GM21447 (cell line): ENCODE results near the gene ZMIZ1.
A peak's percentile ranks its signal among the peaks of the same experiment; 100 is the strongest.

ENCODE experiments used
- ATAC-seq: cut with Tn5 transposase; IDR thresholded peaks from one replicate; pipeline ENCODE4 v1.9.1; 2021; ENCODE audit not compliant: unreplicated experiment

The ZMIZ1 gene

DNA sequence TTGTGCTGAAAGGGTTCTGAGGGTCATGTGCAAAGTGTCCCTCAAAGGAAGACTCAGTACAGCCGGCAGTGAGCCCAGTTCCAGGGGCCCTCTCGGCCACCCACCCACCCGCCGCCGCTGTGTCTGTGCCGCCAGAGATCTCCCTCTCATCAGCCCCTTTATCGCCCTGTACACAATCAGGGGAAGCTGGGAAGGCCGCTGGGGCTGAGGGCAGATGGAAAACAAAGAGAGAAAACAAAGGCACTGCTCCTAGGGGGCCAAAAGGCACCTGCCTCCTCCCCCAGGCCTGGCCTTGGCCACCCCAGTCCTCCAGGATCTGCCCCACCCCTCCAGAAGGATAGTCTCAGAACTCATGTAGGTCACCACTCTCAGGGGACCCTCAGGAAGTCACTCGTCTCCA lies 67.0 kb downstream of the ZMIZ1 start:
- ATAC-seq: no peak

DNA sequence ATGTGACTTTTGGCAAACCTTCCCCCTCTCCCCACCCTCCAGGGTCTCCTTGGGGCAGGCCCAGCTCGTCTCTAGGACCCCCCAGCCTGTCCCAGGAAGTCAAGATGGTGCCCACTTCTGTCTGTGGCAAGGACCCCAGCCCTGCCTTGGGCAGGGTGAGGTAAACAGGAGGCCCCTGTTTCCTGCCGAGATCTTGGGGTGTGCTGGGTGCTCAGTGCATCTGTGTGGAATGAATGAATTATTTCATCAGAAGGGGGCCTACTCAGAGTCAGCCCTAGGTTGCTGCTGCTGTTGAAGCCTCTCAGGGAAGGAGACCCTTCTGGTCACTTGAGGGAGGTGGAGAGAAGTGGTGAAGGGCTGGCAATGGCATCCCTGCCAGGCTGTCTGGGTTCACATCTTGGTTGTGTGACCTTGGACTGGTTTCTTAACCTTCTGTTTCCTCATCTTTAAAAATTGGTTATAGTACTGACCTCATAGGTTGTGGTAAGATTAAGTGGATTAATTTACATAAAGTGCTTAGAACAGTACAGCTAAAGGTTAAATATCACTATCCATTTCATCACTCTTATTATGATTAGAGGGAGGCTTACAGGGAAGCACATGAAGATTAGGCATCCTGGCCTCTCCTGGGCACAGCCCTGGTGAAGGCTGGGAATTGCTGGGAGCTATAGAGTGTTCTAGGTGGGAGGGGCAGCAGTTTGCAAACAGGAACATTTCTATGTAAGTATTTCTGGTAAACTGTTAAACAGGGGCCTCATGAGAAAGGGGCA lies 67.7 kb downstream of the ZMIZ1 start:
- no peak for ATAC-seq

DNA sequence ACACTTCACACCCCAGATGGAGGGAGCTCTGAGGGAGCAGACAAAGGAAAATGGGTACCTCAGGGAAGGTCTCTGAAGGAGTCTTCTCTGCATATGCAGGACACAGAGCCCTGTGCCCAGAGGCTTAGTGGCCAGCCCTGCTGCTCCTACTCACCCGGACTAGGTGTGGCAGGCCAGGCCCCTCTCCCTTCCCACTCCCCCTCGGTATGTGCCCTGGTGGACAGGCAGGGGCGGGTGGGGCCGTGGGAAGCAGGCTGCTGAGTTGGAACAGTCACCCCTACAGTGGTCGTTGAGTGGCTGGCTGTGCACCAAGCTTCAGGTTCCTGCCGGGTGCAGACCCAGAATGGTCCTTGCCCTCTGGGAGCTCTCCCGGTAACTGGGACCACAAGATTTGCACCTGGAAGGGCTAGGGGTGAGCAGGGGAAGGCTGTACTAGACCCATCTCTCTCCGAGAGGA lies 68.6 kb downstream of the ZMIZ1 start:
- peak; percentile 35 for ATAC-seq

DNA sequence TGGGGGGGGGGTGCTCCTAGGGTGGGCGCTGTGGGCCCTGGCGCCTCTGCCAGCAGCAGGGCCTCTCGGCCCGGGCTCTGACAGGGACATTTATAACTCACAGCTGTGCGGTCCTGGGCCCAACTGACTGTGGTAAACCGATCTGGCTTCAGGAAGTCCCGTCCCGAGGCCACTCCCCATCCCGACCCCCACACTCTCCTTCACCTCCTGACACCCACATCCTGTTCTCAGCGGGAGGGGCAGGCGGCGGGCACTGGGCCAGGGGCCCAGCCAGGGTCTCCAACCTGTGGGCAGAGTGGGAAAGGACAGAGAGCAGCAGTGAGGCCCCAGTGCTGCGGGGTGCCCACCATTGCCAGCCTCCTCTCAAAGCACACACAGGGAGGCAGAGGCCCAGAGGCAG lies 69.1 kb downstream of the ZMIZ1 start:
- ATAC-seq: peak; percentile 87

DNA sequence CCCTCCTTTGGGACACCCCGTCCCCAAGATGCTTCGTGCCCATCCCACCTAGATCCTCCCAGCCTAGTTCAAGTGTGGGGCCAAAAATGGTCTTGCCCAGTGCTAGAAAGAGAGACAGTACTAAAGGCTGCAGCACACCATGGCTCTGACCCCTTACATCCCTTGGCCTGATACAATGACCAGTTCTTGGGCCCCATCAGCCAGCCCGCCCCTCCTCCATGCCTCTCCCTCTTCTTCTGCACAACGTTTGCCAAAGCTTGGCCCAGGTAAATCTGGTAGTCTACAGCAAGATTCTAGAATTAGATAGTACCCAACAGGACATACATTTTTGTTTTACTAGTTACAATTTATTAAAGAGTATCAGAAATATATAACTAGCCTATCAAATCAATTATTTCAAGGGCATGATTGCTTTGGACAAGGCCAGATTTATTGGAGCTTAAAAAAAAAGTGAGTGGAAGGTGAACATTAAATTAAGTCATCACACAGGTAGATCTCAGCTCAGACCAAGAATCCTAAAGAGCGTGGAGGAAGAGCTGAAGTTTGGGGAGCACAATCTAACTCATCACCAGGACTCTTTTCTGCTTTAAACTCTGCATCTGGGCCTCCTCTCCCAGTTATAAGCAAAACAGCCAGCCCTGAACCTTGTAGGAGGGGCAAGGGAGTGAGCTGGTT lies 69.8 kb downstream of the ZMIZ1 start:
- no peak for ATAC-seq

DNA sequence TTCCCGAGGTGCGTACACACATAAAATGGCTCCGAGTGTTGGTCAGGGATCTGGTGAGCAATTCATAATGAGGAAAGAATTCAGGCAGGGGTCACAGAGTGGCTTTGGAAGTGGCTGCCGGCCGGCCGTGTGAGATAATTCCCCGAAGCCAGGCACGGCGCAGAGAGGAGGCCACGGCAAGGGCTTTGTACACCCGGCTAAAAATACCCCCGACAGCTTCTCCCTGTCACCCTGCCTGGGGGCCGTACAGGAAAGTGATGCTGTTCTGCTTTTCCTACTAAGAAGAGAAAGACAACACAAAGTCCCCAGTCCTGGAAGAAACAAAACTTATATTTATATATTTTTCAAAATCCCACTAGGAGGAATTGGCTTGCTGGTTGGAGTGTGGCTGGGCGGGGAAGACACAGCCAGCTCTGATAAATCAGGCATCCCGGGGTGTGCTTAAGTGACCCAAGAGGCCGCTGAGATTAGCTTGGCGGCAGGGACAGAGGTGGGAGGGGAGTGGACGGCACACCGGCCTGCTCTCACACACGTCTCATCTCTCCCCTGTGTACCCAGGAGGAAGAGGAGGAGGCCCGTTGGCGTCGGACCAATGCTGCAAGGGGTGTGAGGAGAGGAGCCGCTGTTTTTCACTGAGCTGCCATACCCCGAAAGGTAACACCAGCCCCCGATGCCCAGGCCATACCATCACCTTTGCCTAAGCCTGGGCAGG lies 70.5 kb downstream of the ZMIZ1 start:
- no peak for ATAC-seq

DNA sequence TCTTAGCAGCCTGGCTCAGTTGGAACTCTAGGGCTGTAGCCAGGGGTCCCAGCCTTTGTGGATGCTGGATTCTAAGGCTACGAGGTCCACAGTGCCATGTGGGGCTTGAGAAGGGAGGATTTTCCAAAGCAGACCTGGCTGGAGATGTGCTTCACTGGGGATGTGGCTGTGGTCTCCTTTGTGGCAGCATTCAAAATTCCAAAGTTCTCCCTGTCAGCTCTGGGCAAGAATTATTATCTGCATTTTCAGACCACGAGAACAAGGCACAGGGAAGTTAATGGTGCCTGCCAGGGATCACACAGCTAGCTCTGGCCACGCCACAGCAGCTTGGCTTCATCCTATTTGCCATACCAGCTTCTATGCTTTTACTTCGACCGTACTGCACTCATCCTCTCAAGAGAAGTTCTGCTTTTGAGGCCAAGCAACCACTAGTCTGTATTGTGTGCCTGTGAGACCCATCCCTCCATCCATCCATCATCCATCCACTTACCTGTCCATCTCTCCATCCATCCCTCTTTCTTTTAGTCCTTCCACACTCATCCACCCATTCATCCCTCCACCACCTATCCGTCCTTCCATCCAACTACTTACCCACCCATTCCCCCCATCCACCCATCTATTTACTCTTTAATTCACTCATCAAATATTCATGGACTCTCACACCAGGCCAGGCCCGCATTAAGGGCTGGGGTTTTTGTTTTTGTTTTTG lies 71.5 kb downstream of the ZMIZ1 start:
- no peak for ATAC-seq

DNA sequence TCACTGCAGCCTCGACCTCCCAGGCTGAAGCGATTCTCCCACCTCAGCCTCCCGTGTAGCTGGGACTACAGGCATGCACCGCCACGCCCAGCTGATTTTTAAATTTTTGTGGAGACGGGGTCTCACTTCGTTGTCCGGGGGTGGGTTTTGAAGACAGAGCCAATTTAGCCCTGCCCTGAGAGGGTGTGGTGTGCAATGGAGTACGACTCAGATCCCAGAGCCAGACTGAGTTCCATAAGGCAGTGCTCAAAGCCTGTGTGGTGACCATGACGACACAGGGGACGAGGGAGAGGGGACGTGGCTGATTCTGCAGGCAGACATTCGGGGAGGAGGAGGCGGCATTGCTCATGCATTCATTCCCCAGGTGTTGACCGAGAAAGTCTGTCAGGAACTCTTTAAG lies 72.1 kb downstream of the ZMIZ1 start:
- ATAC-seq: no peak

DNA sequence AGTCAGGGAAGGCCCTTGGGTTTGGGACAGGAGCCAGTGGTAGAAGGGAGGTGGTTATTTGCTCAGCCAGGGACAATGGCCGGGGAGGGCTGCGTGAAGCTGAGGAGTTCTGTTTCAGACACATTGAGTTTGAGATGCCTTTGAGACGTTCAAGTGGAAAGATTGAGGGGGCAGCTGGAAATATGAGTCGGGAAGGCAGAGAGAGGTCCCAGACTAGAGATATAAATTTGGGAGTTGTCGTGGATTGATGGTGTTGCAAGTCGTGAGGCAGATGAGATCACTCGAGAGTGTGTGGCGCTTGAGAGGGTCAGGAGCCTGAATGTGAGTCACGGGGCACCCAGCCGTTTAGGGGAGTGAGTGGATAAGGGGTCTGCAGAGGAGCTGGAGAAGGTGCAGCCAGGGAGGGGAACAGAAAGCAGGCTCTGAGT lies 73.3 kb downstream of the ZMIZ1 start:
- no peak for ATAC-seq

DNA sequence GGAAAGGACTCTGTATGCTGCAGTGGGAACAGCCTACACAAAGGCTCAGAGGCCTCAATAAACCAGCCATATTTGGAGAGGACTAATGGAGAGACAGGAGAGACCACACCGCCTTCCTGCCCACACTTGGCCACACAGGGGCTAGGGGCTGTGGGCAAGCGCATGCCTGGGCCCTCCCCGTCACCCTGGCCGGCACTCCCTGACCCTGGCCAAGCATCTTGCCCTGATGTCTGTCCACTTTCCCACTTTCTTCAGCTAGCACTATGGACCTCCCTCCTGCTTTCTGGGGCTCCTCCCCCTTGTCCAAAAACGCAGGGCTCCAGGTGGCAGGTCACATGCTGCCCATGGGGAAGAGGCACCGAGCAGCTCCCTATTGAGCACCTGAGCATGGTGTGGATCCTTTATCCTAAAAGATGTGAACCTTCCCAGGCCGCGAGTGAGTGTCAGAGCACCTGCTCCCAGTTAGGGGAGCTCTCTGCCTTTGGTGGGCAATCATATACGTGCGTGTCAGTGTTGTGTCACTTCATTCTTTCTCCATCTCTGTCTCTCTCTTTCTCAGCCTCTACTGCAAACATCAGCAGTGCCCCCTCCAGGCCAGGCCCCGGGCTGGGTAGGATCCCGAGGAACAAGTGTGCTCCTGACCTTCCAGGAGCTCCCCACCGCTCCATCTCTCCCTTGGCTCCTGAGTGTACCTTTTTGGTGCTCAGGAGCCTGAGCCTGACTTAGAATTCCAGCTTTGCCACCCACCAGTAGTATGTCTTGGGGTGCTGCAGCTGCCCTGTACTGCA lies 74.0 kb downstream of the ZMIZ1 start:
- ATAC-seq: no peak

DNA sequence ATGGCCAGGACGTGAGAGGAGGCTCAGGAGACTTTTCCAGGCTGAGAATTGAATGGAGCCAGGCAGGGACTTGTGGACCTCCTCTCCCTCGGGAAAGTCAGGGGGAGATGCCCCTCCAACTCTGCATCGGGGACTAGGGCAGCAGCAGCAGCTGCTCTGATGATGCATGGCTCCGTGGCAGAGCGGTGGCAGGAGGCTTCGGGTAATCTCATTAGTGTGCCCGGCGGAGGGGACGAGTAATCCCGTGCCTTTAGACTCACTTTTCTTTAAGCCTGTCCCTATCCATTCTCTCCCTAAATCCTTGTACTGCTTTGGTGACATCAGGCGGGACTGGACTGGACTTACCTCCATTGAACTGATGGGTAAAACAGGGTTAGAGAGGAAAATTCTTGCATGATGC lies 75.1 kb downstream of the ZMIZ1 start:
- no peak for ATAC-seq

DNA sequence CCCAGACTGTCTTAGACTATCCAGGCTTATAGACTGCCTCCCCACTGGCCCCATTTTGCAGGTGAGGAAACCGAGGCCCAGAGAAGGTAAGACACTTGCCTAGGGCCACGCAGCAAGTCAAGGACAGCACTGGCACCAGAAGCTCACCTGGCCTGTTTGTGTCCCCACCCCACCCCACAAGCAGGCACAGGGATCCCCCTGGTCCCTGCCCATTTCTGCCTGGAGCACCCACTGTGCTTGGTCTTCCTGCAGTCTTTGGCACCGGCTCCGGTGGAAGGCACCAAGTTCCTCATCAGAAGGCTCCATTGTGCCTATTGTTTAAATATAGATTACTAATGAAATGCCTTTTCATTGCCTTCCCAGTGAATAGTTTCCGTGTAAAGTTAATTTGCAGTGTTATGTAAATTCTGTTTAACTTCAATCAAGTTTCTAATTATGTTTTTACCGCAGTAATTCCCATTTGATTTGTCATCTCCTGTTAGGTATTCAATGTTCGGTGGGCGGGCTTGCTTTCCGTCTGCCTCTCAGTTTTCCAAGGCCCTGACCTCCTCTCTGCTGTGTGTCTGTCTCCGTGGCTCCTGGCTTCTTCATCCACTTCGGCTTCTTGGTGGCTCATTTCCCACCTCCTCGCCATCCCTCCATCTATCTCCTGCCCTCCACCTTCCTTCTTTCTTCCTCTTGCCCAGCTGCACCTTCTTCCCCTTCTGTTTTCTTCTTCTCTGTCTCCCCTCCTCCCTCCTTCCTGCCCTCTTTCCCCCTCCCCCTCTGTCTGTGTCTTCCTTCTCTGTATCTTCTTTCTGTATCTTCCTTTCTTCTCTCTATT lies 75.8 kb downstream of the ZMIZ1 start:
- no peak for ATAC-seq

DNA sequence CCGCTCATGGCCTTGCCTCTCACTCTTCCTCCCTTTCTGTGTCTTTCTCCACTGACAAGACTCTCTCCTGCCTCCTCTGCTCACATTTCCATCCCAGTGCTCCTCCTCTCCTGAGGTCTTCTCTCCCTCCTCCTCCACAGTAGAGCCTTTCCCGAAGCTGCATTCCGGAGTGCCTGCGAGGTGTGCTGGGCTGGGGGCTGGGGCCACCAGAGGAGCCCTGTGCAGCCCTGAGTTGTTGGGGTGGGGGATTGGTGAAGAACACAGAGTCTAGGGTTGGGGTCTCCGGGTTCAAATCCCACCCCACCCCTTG lies 76.4 kb downstream of the ZMIZ1 start:
- ATAC-seq: no peak

DNA sequence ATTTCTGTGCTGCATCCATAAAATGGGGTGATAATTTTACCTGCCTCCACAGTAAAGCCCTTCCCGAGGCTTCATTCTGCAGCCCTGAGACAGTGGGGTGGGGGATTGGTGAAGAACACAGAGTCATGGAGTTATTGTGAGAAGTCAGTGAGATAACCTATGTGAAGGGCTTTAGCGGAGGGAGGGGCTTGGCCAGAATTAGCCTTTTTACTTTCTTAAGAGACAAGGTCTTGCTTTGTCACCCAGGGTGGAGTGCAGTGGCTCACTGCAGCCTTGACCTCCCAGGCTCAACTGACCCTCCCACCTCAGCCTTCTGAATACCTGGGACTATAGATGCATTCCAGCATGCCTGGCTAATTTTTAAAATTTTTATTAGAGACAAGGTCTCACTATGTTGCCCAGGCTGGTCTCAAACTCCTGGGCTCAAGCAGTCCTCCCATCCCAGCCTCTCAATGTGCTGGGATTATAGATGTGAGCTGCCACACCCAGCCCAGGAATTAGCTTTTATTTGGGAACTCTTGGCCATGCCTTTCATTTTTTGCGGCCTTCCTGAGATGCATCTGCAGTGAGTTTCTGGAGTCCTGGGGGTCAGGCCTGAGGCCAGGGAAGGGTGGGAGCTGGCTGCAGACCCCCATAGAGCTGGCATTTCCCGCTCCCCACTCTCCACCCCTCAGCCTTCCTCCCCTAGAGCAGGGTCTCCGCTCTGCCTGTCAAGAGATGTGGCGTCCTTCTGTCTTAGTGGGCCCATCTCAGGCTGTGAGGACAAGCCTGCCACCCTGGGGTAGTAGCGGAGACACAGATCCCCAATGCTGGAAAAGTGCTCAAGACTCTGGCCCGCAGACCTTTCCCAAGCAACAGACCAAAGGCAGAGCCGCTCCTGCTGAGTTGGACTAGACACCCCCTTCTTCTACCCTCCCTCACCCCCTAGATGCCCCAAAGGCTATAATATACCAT lies 77.0 kb downstream of the ZMIZ1 start:
- ATAC-seq: no peak

DNA sequence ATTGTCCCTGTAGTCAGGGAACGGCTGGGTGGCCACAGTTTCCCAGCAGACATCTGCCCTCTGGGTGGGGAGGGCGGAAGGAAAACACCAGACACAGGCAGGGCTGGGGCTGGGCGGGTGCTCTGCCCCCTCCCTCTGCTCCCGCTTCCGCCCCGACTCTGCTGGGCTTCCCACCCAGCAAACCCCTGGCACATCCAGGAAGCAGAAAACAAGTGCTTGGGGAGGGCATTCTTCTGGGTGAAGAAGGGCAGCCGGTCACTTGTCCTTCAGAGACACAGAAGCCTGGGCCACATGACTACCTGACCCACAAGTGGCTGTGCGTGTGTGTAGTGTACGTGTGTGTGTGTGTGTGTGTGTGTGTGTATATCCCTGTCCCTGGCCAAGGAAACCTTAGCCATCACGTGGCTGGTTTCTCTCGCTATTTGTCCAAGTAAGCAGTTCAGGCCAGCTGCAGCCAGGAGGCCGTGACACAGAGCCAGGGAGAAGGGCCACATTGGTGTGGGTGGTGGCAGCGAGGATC lies 77.9 kb downstream of the ZMIZ1 start:
- ATAC-seq: no peak

DNA sequence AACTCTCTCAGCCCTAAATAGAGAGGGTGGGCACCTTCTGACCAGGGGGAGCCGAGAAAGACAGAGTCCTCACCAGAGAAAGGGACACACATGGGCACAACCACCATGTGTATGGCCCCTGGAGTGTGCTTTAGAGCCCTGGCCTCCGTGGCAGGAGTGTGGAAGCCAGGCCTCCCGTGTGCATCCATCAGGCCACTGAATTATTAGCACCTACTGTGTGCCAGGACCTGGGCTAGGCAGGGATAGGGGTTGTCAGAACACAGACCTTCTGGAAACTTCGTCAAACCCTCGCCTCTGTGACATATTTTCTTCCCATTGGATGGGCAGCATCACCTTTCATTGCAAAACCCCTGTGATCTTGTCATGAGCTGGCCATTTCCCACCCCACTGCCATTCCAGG lies 78.5 kb downstream of the ZMIZ1 start:
- ATAC-seq: no peak

DNA sequence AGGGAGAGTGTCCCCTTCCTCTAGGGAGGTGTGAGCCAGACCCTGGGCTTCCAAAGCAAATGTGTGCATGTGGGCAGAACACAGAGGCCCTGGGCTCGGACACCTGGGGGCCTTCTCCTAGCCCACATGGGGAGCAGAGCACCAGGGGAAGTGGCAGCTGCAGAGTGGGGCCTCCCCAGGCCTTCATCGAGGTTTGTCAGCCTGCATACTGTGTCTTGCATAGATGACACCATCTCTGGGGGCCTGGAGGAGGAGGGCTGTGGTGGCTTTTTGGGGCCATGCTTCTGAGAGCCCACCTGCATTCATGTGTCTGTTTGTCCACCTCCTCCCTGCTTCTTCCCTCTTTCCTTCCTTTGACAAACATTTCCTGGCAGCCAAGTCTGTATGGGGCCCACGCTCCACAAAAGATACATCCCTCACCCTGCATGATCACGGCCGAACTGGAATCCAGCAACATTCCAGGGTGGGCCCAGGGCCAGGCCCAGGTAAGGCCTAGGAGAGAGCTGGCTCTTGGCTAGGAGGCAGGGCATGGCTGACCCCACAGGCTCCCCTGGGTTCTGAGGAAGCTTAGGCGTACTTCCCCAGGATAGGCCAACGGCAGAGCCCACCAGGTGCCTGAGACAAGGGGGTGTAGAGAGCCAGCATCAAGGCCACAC lies 79.2 kb downstream of the ZMIZ1 start:
- ATAC-seq: no peak
